Measurements from ENCODE around the gene MAPK14. TPM values are rescaled to one million over a fixed set of nuclear protein-coding genes. Genes with fewer than 3 reads are reported as not detected.

Gene MAPK14
- total and polyA plus RNA-seq, 10 of the 15 experiments (the other 5 are each of a cell fraction or from before 2014, with no cell fraction given): 12.5 to 59.5 (median 43.0) TPM

DNA sequence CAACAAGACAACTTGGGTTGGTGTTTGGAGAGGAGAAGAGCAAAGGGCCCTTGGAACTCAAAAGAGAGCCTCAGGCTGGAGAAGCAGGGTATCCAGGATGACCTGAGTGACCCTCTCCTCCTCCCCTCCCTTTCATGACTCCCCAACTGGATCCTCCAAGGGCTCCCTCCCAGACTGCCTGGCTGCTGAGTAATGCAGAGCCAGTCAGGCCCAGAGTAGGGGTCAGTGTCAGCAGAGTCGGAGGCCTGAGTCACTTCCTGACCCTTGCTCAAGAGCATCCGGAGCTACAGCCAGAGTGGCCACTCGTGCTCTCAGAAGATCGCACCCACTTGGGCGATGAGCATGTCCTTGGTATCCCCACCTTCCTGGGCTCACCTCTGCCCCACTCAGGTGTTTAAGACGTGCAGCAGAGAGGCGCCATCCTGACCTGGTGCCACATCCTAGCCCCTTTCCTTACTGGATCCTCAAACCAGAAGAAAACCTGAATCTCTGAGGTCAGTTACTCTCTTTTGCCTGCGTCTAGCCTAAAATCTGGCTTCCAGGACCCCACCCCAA is 99.9 kb downstream of the MAPK14 start:
- no peak overlapping the region for H3K27ac ChIP-seq (ENCODE audit: control insufficient read depth, insufficient read depth)
- no peak overlapping the region for H2AFZ ChIP-seq (ENCODE audit: control insufficient read depth, low read depth, low read length)
- ATAC-seq: no peak
- no peaks in the 10 kb centered on the region for H3K9me3 ChIP-seq (replicated peaks; ENCODE audit: control insufficient read depth, insufficient read depth, low read length)
- H3K4me2 ChIP-seq (ENCODE audit: control insufficient read depth, insufficient read depth): no peak overlapping the region
- ChIA-PET POLR2A (interaction anchor here (1.5 kb wide), 1 partner anchor 231 kb away, joined by 3 read pairs; no protein-coding TSS in a partner anchor), RAD21 (ENCODE audit: unreplicated experiment) (interaction anchor here (0.6 to 1.4 kb wide), 4 partner anchors 25 to 233 kb away, joined by 3 to 8 read pairs (median 3); partner anchors contain the start of gene MAPK14), CTCF (interaction anchor here (1.3 to 7.6 kb wide), 4 partner anchors 10 to 232 kb away, joined by 4 to 82 read pairs (median 5); no protein-coding TSS in a partner anchor), SMC1A (ENCODE audit: uncharacterized antibody, unreplicated experiment) (interaction anchor here (1.1 to 7.8 kb wide), 4 partner anchors 40 to 232 kb away, joined by 3 to 75 read pairs (median 18); partner anchors contain the start of gene MAPK14)
- no peaks in the 10 kb centered on the region for H3K36me3 ChIP-seq (ENCODE audit: control insufficient read depth in 2 of 2, insufficient read depth in 2 of 2, low read length in 1 of 2)
- H3K9ac ChIP-seq (ENCODE audit: control insufficient read depth, insufficient read depth, low read length): no peak overlapping the region
- in situ Hi-C loops (cut with MboI) (no loop called here), intact Hi-C loops (cut with micrococcal nuclease; ENCODE audit: unreplicated experiment) (loop anchor here (10.0 kb wide), 1 partner anchor 177 kb away; no protein-coding TSS in a partner anchor)
- no TSS peak for BruUV-seq (replicated peaks)
- TF ChIP-seq ZBTB11 (CRISPR knock-in tag; IDR thresholded peaks at IDR 0.05): no peak
- no peak for TF ChIP-seq CHD2 (IDR thresholded peaks at IDR 0.05; ENCODE audit: borderline replicate concordance, low read depth, low read length)
- no peak for TF ChIP-seq CREM (IDR thresholded peaks at IDR 0.05; ENCODE audit: low read depth)
- no peak for TF ChIP-seq CEBPB (IDR thresholded peaks at IDR 0.05; ENCODE audit: borderline replicate concordance in 1 of 2, low read depth in 2 of 2, low read length in 2 of 2)
- TF ChIP-seq GATAD2B (conservative IDR thresholded peaks at IDR 0.05; ENCODE audit: low read depth): no peak
- TF ChIP-seq, protein P1, sequence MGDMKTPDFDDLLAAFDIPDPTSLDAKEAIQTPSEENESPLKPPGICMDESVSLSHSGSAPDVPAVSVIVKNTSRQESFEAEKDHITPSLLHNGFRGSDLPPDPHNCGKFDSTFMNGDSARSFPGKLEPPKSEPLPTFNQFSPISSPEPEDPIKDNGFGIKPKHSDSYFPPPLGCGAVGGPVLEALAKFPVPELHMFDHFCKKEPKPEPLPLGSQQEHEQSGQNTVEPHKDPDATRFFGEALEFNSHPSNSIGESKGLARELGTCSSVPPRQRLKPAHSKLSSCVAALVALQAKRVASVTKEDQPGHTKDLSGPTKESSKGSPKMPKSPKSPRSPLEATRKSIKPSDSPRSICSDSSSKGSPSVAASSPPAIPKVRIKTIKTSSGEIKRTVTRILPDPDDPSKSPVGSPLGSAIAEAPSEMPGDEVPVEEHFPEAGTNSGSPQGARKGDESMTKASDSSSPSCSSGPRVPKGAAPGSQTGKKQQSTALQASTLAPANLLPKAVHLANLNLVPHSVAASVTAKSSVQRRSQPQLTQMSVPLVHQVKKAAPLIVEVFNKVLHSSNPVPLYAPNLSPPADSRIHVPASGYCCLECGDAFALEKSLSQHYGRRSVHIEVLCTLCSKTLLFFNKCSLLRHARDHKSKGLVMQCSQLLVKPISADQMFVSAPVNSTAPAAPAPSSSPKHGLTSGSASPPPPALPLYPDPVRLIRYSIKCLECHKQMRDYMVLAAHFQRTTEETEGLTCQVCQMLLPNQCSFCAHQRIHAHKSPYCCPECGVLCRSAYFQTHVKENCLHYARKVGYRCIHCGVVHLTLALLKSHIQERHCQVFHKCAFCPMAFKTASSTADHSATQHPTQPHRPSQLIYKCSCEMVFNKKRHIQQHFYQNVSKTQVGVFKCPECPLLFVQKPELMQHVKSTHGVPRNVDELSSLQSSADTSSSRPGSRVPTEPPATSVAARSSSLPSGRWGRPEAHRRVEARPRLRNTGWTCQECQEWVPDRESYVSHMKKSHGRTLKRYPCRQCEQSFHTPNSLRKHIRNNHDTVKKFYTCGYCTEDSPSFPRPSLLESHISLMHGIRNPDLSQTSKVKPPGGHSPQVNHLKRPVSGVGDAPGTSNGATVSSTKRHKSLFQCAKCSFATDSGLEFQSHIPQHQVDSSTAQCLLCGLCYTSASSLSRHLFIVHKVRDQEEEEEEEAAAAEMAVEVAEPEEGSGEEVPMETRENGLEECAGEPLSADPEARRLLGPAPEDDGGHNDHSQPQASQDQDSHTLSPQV (IDR thresholded peaks at IDR 0.05): no peak
- TF ChIP-seq NBN (IDR thresholded peaks at IDR 0.05): no peak
- no peak for TF ChIP-seq FOS (IDR thresholded peaks at IDR 0.05; ENCODE audit: borderline replicate concordance, extremely low read depth, insufficient read length)
- TF ChIP-seq IKZF2 (IDR thresholded peaks at IDR 0.05): no peak
- 58% methylated on average over 8 of the region's 8 CpGs for WGBS (ENCODE audit: insufficient coverage, insufficient replicate concordance, low lambda C conversion rate, missing lambda C conversion rate)
- no peak overlapping the region for H3K4me3 ChIP-seq
- H3K27me3 ChIP-seq (replicated peaks in 1 of 2; ENCODE audit: control insufficient read depth in 2 of 2, insufficient read depth in 2 of 2, low read length in 1 of 2): no peaks in the 10 kb centered on the region
- DNase-seq (ENCODE audit: low read depth, low spot score): no peak
- no peak for FAIRE-seq
- no peaks in the 10 kb centered on the region for H3K79me2 ChIP-seq (ENCODE audit: control insufficient read depth, insufficient read depth, low read length)
- no peaks in the 10 kb centered on the region for H4K20me1 ChIP-seq (ENCODE audit: control insufficient read depth, insufficient read depth)
- peaks cover 29% of the 10 kb centered on the region for H3K4me1 ChIP-seq (ENCODE audit: control insufficient read depth, insufficient read depth, low read length)
